ENCODE results near the gene TUBGCP6.

- TF ChIP-seq, protein P1, sequence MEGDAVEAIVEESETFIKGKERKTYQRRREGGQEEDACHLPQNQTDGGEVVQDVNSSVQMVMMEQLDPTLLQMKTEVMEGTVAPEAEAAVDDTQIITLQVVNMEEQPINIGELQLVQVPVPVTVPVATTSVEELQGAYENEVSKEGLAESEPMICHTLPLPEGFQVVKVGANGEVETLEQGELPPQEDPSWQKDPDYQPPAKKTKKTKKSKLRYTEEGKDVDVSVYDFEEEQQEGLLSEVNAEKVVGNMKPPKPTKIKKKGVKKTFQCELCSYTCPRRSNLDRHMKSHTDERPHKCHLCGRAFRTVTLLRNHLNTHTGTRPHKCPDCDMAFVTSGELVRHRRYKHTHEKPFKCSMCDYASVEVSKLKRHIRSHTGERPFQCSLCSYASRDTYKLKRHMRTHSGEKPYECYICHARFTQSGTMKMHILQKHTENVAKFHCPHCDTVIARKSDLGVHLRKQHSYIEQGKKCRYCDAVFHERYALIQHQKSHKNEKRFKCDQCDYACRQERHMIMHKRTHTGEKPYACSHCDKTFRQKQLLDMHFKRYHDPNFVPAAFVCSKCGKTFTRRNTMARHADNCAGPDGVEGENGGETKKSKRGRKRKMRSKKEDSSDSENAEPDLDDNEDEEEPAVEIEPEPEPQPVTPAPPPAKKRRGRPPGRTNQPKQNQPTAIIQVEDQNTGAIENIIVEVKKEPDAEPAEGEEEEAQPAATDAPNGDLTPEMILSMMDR (IDR thresholded peaks at IDR 0.05) = no peak
- no peak for TF ChIP-seq POLR2A (IDR thresholded peaks at IDR 0.05)
Measured at GRCh38 chr22:50199829-50200460, 44.9 kb downstream of the TUBGCP6 start.

Measured in transverse colon (tissue), 3 donors.